Endothelial cell of umbilical vein (primary cell): ENCODE measurements around the gene SDE2. TPM values are rescaled to one million over a fixed set of nuclear protein-coding genes. Genes with fewer than 3 reads are reported as not detected.

Source experiments
- BruUV-seq: library from RNA; stranded (reverse); fragments of 400-500 nt; replicated peaks from 2 replicates; lab custom pipeline; 2021; lab: Mats Ljungman, UMichigan
- CTCF ChIA-PET: fragments of 300-600, 350-600 bp; sonication (Branson Sonifier 250); formaldehyde crosslinking; loops from one replicate; lab custom pipeline; 2021; ENCODE audit warnings: antibody characterized with exemption, inconsistent platforms; lab: Charles Lee
- POLR2A ChIA-PET: fragments of 300-600, 350-600 bp; sonication (Branson Sonifier 250); formaldehyde crosslinking; loops from one replicate; lab custom pipeline; 2021; ENCODE audit warnings: antibody characterized with exemption, inconsistent platforms; lab: Charles Lee
- DNase-seq: peaks from one replicate; pipeline ENCODE4 v3.0.0-alpha.2; 2011; ENCODE audit warnings: low read depth, low spot score
- FAIRE-seq: peaks from 2 replicates; lab custom pipeline; 2011; peaks lifted over from hg19 to GRCh38; lab: Jason Lieb, UNC
- H2AFZ ChIP-seq: 2 replicates; pipeline ENCODE4 v1.6.0; 2012; ENCODE audit warnings: low read depth, low read length, control low read depth, inconsistent platforms
- H3K27ac ChIP-seq: 2 replicates; pipeline ENCODE4 v1.5.1; 2011; ENCODE audit warnings: low read depth, mild to moderate bottlenecking, control low read depth, low read length, moderate library complexity; ENCODE audit not compliant: insufficient read depth
- H3K27me3 ChIP-seq, 2 experiments: 2 replicates each; pipeline versions ENCODE4 v1.6.0 to v1.6.1; 2011; ENCODE audit warnings: low read length in 2 of 2, mixed read lengths in 1 of 2; ENCODE audit not compliant: control insufficient read depth in 2 of 2, insufficient read depth in 2 of 2
- H3K36me3 ChIP-seq, 2 experiments: 2 replicates in 1 of 2; 3 replicates in 1 of 2; pipeline ENCODE4 v1.5.1; 2011; ENCODE audit warnings: low read length in 2 of 2, mild to moderate bottlenecking in 1 of 2, moderate library complexity in 1 of 2; ENCODE audit not compliant: control insufficient read depth in 2 of 2, insufficient read depth in 2 of 2; ENCODE audit errors: extremely low read depth in 1 of 2
- H3K4me1 ChIP-seq: 3 replicates; pipeline ENCODE4 v1.5.1; 2011; ENCODE audit warnings: mild to moderate bottlenecking, low read length; ENCODE audit not compliant: control insufficient read depth, insufficient read depth; ENCODE audit errors: extremely low read depth
- H3K4me2 ChIP-seq: 2 replicates; pipeline ENCODE4 v1.6.1; 2011; ENCODE audit warnings: low read length, control low read depth, mixed read lengths; ENCODE audit not compliant: insufficient read depth
- H3K4me3 ChIP-seq, 3 experiments: fragments of 200-600 bp in 1 of 3; sonication (generic), shearing (Covaris generic) in 1 of 3; replicated peaks in 1 of 3; 2 replicates each; pipeline ENCODE4 v1.5.1; 2011 to 2016; ENCODE audit warnings: control low read depth in 3 of 3, low read length in 3 of 3, mild to moderate bottlenecking in 2 of 3, inconsistent platforms in 1 of 3, low read depth in 1 of 3, moderate library complexity in 1 of 3; ENCODE audit not compliant: insufficient read depth in 1 of 3
- H3K79me2 ChIP-seq: 2 replicates; pipeline ENCODE4 v1.6.0; 2012; ENCODE audit warnings: low read length, inconsistent platforms; ENCODE audit not compliant: control insufficient read depth, insufficient read depth
- H3K9ac ChIP-seq: replicated peaks from 2 replicates; pipeline ENCODE3; 2011; ENCODE audit warnings: low read length, control low read depth; ENCODE audit not compliant: insufficient read depth; ENCODE audit errors: extremely low read depth
- H3K9me1 ChIP-seq: replicated peaks from 3 replicates; pipeline ENCODE4 v1.6.0; 2011; ENCODE audit warnings: mild to moderate bottlenecking, low read length; ENCODE audit not compliant: control insufficient read depth, insufficient read depth; ENCODE audit errors: extremely low read depth
- H3K9me3 ChIP-seq: replicated peaks from 2 replicates; pipeline ENCODE4 v1.5.1; 2012; ENCODE audit warnings: low read length, inconsistent platforms; ENCODE audit not compliant: control insufficient read depth, insufficient read depth
- H4K20me1 ChIP-seq: replicated peaks from 2 replicates; pipeline ENCODE3; 2011; ENCODE audit warnings: mild to moderate bottlenecking, low read length; ENCODE audit not compliant: control insufficient read depth, insufficient read depth; ENCODE audit errors: extremely low read depth
- CTCF ChIP-seq, 2 donors: IDR thresholded peaks; 1 replicate in 1 of 2; 2 replicates in 1 of 2; pipeline ENCODE4 v1.5.1; 2011; ENCODE audit warnings: low read length in 2 of 2, mild to moderate bottlenecking in 2 of 2, moderate library complexity in 2 of 2, control low read depth in 1 of 2, inconsistent platforms in 1 of 2, low read depth in 1 of 2; ENCODE audit not compliant: insufficient read depth in 1 of 2; ENCODE audit errors: extremely low read depth in 1 of 2
- EZH2 ChIP-seq: IDR thresholded peaks from 2 replicates; pipeline ENCODE4 v1.6.1; 2012; ENCODE audit warnings: borderline replicate concordance, low read depth, mild to moderate bottlenecking, moderate library complexity, low read length, inconsistent platforms; ENCODE audit not compliant: severe bottlenecking
- FOS ChIP-seq: IDR thresholded peaks from 2 replicates; pipeline ENCODE4 v1.6.1; 2011; ENCODE audit warnings: mild to moderate bottlenecking, low read length, moderate library complexity, borderline replicate concordance; ENCODE audit not compliant: insufficient read depth
- GATA2 ChIP-seq: IDR thresholded peaks from 2 replicates; pipeline ENCODE4 v1.7.0; 2011; ENCODE audit warnings: low read depth, mild to moderate bottlenecking, moderate library complexity, mixed read lengths, low read length; ENCODE audit not compliant: insufficient read length, insufficient read depth
- JUN ChIP-seq: IDR thresholded peaks from 2 replicates; pipeline ENCODE4 v1.6.1; 2011; ENCODE audit warnings: borderline replicate concordance, low read depth; ENCODE audit not compliant: insufficient read length, insufficient read depth
- MAX ChIP-seq: IDR thresholded peaks from 2 replicates; pipeline ENCODE4 v1.6.1; 2011; ENCODE audit not compliant: insufficient read depth, insufficient read length
- MYC ChIP-seq: IDR thresholded peaks from one replicate; pipeline ENCODE4 v1.6.1; 2011; ENCODE audit warnings: mild to moderate bottlenecking, low read depth, low read length
- POLR2A ChIP-seq: IDR thresholded peaks from 2 replicates; pipeline ENCODE4 v1.6.1; 2012; ENCODE audit warnings: low read depth, mild to moderate bottlenecking, control low read depth, low read length
- POLR2AphosphoS5 ChIP-seq: IDR thresholded peaks from 2 replicates; pipeline ENCODE4 v1.6.1; 2012; ENCODE audit warnings: low read depth, mild to moderate bottlenecking, control low read depth, low read length, moderate library complexity; ENCODE audit not compliant: insufficient read depth
- dilution Hi-C: fragments of 300-500 bp; cut with MboI; formaldehyde crosslinking; loops from one replicate; pipeline ENCODE4 v1.15.0; 2019; ENCODE audit warnings: low sequenced_read_pairs; ENCODE audit not compliant: extremely low pct_ligation_motif_present
- intact Hi-C: fragments of 100-400 bp; cut with micrococcal nuclease; formaldehyde crosslinking; loops from one replicate; pipeline ENCODE4 v1.10.0; 2022
- polyA plus RNA-seq, 4 experiments: library from polyadenylated mRNA; depleted of rRNA in 3 of 4; stranded (reverse) in 3 of 4; unstranded in 1 of 4; fragments of >200 nt; gene quantifications; 2 replicates each; pipeline versions ENCODE4 v1.2.1 to v1.2.3, GENCODE V29; 2011 to 2012; ENCODE audit warnings: missing spikeins in 1 of 4
- total RNA-seq: library from RNA; stranded (reverse); gene quantifications from 2 replicates; pipeline ENCODE4 v1.2.3, GENCODE V29; 2021

Gene SDE2
- total and polyA plus RNA-seq, 2 donors (not counting 3 experiments of a cell fraction or from before 2014, with no cell fraction given) = 11.9 to 16.1 TPM

- Histone ChIP-seq H3K27ac (no peak overlapping the region), H3K9ac (no peak overlapping the region), H3K36me3 (no peaks in the 10 kb centered on the region), H3K4me2 (no peak overlapping the region), H3K9me1 (no peaks in the 10 kb centered on the region), H4K20me1 (no peaks in the 10 kb centered on the region), H3K79me2 (no peaks in the 10 kb centered on the region), H2AFZ (no peak overlapping the region), H3K27me3 (peaks cover 0 to 1% of the 10 kb centered on the region in 2 experiments), H3K4me1 (no peaks in the 10 kb centered on the region), H3K9me3 (no peaks in the 10 kb centered on the region), H3K4me3 (no peak overlapping the region)
- BruUV-seq = no TSS peak
- no peak for FAIRE-seq
- CTCF ChIA-PET = no interaction called here
- intact Hi-C loops (no loop called here), dilution Hi-C loops (no loop called here)
- POLR2A ChIA-PET = no interaction called here
- no peak for TF ChIP-seq POLR2A
- TF ChIP-seq MYC = no peak
- TF ChIP-seq POLR2AphosphoS5 = no peak
- TF ChIP-seq JUN = no peak
- TF ChIP-seq FOS = no peak
- TF ChIP-seq EZH2 = no peak
- TF ChIP-seq CTCF (IDR thresholded peaks at IDR 0.05; ENCODE audit: extremely low read depth in 1 of 2, insufficient read depth in 1 of 2, low read depth in 1 of 2, low read length in 2 of 2) = no peak
- TF ChIP-seq GATA2 = no peak
- TF ChIP-seq MAX = no peak
- no peak for DNase-seq
Measured at GRCh38 chr1:226027538-226028217, 28.5 kb upstream of the SDE2 start.
